HepG2 (cell line): ENCODE results near the gene MRM1. TPM values are rescaled to one million over a fixed set of nuclear protein-coding genes. Genes with fewer than 3 reads are reported as not detected.

Source experiments
- ATRX ChIP-seq: sonication (generic); formaldehyde crosslinking; IDR thresholded peaks from 2 replicates; pipeline ENCODE4 v1.4.0; 2020; ENCODE audit warnings: missing genetic modification reagents, borderline replicate concordance
- DBP ChIP-seq: sonication (generic); formaldehyde crosslinking; IDR thresholded peaks from 2 replicates; pipeline ENCODE4 v1.4.0; 2020; ENCODE audit warnings: missing genetic modification reagents; ENCODE audit errors: not compliant biosample characterization
- MEF2D ChIP-seq: sonication (generic); formaldehyde crosslinking; IDR thresholded peaks from 2 replicates; pipeline ENCODE4 v1.5.1; 2020; ENCODE audit warnings: mild to moderate bottlenecking, missing genetic modification reagents
- PRDM4 ChIP-seq: sonication (generic); formaldehyde crosslinking; IDR thresholded peaks from 2 replicates; pipeline ENCODE4 v1.9.0; 2021; ENCODE audit warnings: missing genetic modification reagents, borderline replicate concordance
- TBP ChIP-seq: sonication (generic); formaldehyde crosslinking; IDR thresholded peaks from 2 replicates; pipeline ENCODE4 v1.5.0; 2020; ENCODE audit warnings: missing genetic modification reagents
- ZBTB33 ChIP-seq: sonication (generic); formaldehyde crosslinking; IDR thresholded peaks from 2 replicates; pipeline ENCODE4 v1.4.0; 2020; ENCODE audit warnings: missing genetic modification reagents
- ZBTB7B ChIP-seq: sonication (generic); formaldehyde crosslinking; IDR thresholded peaks from 2 replicates; pipeline ENCODE4 v1.4.0; 2020; ENCODE audit warnings: missing genetic modification reagents
- ZC3H13 ChIP-seq: sonication (generic); formaldehyde crosslinking; IDR thresholded peaks from 2 replicates; pipeline ENCODE4 v1.8.1; 2023; ENCODE audit warnings: mild to moderate bottlenecking, missing genetic modification reagents, moderate library complexity
- ZNF136 ChIP-seq: sonication (generic); formaldehyde crosslinking; IDR thresholded peaks from 2 replicates; pipeline ENCODE4 v1.8.1; 2022; ENCODE audit warnings: low read depth, mild to moderate bottlenecking, moderate library complexity, missing genetic modification reagents
- ZNF331 ChIP-seq: sonication (generic); formaldehyde crosslinking; IDR thresholded peaks from 2 replicates; pipeline ENCODE4 v1.4.0; 2020; ENCODE audit warnings: missing genetic modification reagents
- ZNF512 ChIP-seq: sonication (generic); formaldehyde crosslinking; IDR thresholded peaks from 2 replicates; pipeline ENCODE4 v1.4.0; 2020; ENCODE audit warnings: mild to moderate bottlenecking, missing genetic modification reagents
- ZNF572 ChIP-seq: sonication (generic); formaldehyde crosslinking; IDR thresholded peaks from 2 replicates; pipeline ENCODE4 v1.5.1; 2020; ENCODE audit warnings: mild to moderate bottlenecking, missing genetic modification reagents
- ZNF704 ChIP-seq: sonication (generic); formaldehyde crosslinking; IDR thresholded peaks from 2 replicates; pipeline ENCODE4 v1.8.1; 2023; ENCODE audit warnings: mild to moderate bottlenecking, inconsistent platforms, moderate library complexity, missing genetic modification reagents, borderline replicate concordance
- ZNF749 ChIP-seq: sonication (generic); formaldehyde crosslinking; IDR thresholded peaks from 2 replicates; pipeline ENCODE4 v1.8.0; 2022; ENCODE audit warnings: mild to moderate bottlenecking, missing genetic modification reagents, moderate library complexity, borderline replicate concordance
- ZNF816 ChIP-seq: sonication (generic); formaldehyde crosslinking; IDR thresholded peaks from 2 replicates; pipeline ENCODE4 v1.8.0; 2022; ENCODE audit warnings: missing genetic modification reagents, mild to moderate bottlenecking, borderline replicate concordance
- polyA plus RNA-seq, 8 experiments: library from polyadenylated mRNA; depleted of rRNA in 3 of 8; stranded (reverse) in 7 of 8; unstranded in 1 of 8; fragments of >200 nt; fragmentation: Illumina TruSeq in 4 of 8; extraction: Trizol in 4 of 8; gene quantifications; 2 replicates each; pipeline versions ENCODE4 v1.2.1 to v1.2.3, GENCODE V29; 2011 to 2016; ENCODE audit warnings: low read depth in 4 of 8, missing spikeins in 1 of 8, mixed read lengths in 1 of 8; ENCODE audit not compliant: insufficient read depth in 1 of 8
- total RNA-seq, 5 experiments: library from RNA; depleted of rRNA; stranded (reverse); fragments of >200 nt; fragmentation: Illumina TruSeq; extraction: Trizol; gene quantifications; 2 replicates each; pipeline ENCODE4 v1.2.3, GENCODE V29; 2016; ENCODE audit warnings: low read depth in 1 of 5
- TF ChIP-seq, protein P1 (sequence below): sonication (generic); formaldehyde crosslinking; IDR thresholded peaks from 2 replicates; pipeline ENCODE4 v1.8.1; 2023; ENCODE audit warnings: mild to moderate bottlenecking, missing genetic modification reagents
- TF ChIP-seq, protein P2 (sequence below): sonication (generic); formaldehyde crosslinking; IDR thresholded peaks from 2 replicates; pipeline ENCODE4 v1.5.0; 2020; ENCODE audit warnings: missing genetic modification reagents, mild to moderate bottlenecking, borderline replicate concordance

The MRM1 gene
- total and polyA plus RNA-seq, 2 of the 13 experiments (the other 11 are each of a cell fraction or from before 2014, with no cell fraction given) = 4.1 to 11.3 TPM

DNA sequence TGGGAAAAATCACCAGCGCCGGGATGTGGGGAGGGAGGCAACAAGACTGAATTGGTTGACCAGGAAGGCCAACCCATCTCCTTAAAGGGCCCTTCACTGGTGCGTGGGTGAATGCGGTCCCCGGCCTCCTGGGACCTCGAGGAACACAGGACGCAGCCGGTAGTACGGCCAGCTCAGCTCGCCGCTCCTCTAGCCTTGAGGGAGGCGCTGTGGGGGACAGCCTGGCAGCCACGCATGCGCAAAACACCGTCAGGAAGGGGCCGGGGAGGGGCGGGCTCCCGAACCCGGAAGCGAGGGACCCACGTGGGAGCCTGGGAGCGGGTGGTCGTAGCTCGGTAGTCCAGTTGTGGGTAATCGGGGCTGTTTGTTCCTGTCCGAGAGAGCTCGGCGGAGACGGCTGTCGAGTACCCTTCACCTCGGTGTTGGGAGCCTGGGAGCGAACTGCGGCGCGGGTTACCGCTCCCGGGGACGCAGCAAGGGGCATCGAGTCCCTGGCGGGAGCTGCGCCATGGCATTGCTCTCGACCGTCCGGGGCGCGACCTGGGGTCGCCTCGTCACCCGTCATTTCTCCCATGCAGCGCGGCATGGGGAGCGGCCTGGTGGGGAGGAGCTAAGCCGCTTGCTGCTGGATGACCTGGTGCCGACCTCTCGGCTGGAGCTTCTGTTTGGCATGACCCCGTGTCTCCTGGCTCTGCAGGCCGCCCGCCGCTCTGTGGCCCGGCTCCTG is at the start of gene MRM1 (continued):
- no peak for TF ChIP-seq ZNF512 (CRISPR knock-in tag)
- peak; percentile 81; the same call in 1 of the 2 replicates for TF ChIP-seq ZC3H13 (CRISPR knock-in tag)
- TF ChIP-seq ZNF136 (CRISPR knock-in tag) = 0 out of 2 replicates have a peak, but pooled peaks have one; percentile 33
- TF ChIP-seq, protein P1, sequence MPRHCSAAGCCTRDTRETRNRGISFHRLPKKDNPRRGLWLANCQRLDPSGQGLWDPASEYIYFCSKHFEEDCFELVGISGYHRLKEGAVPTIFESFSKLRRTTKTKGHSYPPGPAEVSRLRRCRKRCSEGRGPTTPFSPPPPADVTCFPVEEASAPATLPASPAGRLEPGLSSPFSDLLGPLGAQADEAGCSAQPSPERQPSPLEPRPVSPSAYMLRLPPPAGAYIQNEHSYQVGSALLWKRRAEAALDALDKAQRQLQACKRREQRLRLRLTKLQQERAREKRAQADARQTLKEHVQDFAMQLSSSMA (CRISPR knock-in tag) = peak; percentile 73
- TF ChIP-seq, protein P2, sequence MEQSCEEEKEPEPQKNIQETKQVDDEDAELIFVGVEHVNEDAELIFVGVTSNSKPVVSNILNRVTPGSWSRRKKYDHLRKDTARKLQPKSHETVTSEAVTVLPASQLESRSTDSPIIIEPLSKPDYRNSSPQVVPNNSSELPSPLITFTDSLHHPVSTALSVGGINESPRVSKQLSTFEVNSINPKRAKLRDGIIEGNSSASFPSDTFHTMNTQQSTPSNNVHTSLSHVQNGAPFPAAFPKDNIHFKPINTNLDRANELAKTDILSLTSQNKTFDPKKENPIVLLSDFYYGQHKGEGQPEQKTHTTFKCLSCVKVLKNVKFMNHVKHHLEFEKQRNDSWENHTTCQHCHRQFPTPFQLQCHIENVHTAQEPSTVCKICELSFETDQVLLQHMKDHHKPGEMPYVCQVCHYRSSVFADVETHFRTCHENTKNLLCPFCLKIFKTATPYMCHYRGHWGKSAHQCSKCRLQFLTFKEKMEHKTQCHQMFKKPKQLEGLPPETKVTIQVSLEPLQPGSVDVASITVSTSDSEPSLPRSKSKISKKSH = no peak
- TF ChIP-seq ZBTB7B (CRISPR knock-in tag) = peak; percentile 93
- no peak for TF ChIP-seq ZNF816 (CRISPR knock-in tag)
- peak; percentile 70; the same call in 1 of the 2 replicates for TF ChIP-seq ZNF704 (CRISPR knock-in tag)
- TF ChIP-seq ZBTB33 (CRISPR knock-in tag) = no peak
- TF ChIP-seq ATRX (CRISPR knock-in tag) = no peak
- peak; percentile 29; the same call in 1 of the 2 replicates for TF ChIP-seq ZNF331 (CRISPR knock-in tag)
- TF ChIP-seq PRDM4 (CRISPR knock-in tag) = no peak
- no peak for TF ChIP-seq TBP
- no peak; the same call in 1 of the 2 replicates for TF ChIP-seq ZNF572 (CRISPR knock-in tag)
- TF ChIP-seq DBP = no peak
- peak; percentile 53; the same call in 1 of the 2 replicates for TF ChIP-seq MEF2D (CRISPR knock-in tag)
- peak; percentile 78; the same call in 1 of the 2 replicates for TF ChIP-seq ZNF749
